Colon (tissue), 2 donors: Measurements from ENCODE around the gene ZSCAN5A.
"Not testable (repeated sequence)": the region's sequence is repeated elsewhere in the genome, so short reads cannot be mapped to it uniquely, and the experiment has no call there.

ENCODE experiments used
- FAIRE-seq: peaks from 2 replicates; lab custom pipeline; 2012; peaks lifted over from hg19 to GRCh38; lab: Jason Lieb, UNC
- donor health status: control.
- donor health status: control.

ZSCAN5A gene

DNA sequence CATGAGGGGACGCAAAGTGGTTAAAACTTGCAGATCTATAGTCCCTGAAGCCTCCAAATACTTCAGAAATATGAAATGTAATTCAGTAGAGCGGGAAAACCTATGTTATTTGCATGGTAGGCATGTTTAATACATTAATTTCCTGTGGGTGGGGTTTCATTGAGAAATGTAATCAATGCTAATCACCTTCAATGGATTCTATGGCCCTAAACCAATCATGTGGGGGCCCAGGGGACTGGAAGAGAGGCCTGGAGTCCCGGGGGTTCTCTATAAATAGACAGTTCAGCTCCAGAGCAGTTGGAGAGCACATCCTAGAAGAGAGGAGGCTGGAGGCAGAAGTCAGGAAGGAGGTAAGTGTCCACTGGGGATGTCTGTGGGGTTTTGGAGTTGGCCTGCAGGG is 112.7 kb downstream of the ZSCAN5A start, which contains the start of gene ZSCAN5C:
Gene ZSCAN5C, plus strand, starts transcription at position 301 of the 400 bp plus-strand sequence. CDS start 3,641 bp downstream, outside the sequence.
- no peak for FAIRE-seq

DNA sequence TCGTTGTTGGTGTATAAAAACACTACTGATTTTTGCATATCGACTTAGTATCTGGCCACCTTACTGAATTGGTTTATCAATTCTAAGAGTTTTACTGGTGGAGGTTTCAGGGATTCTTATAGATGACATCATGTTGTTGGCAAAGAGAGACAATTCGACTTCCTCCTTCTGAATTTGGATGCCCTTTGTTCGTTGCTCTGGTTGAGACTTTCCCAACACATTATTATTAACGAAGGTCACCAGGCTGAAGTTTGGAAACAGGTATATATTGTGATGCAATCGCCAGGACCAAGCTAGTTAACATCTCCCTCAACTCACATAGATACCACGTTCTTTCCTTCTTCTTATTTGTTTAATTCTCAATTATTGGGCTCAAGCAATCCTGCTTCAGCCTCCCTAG is 115.0 kb downstream of the ZSCAN5A start:
- no peak for FAIRE-seq

DNA sequence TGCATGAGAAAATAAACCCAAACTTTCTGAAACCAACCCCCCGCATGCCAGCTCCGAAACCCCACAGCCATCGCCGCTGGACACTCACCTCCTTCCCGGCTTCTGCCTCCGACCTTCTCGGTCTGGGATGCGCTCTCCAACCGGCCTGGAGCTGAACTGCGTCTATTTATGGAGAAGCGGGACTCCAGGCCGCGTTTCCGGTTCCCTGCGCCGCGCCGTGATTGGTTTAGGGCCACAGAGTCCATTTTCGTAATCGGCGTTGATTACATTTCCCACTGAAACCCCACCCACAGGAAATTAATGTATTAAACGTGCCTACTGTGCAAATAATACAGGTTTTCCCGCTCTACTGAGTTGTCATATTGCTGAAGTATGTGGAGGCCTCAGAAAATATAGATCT is 117.0 kb downstream of the ZSCAN5A start, which contains the start of gene ZSCAN5B:
Gene ZSCAN5B, minus strand, starts transcription at position 138 of the 400 bp plus-strand sequence. CDS start 4,731 bp downstream, outside the sequence.
- FAIRE-seq: not testable (repeated sequence)

DNA sequence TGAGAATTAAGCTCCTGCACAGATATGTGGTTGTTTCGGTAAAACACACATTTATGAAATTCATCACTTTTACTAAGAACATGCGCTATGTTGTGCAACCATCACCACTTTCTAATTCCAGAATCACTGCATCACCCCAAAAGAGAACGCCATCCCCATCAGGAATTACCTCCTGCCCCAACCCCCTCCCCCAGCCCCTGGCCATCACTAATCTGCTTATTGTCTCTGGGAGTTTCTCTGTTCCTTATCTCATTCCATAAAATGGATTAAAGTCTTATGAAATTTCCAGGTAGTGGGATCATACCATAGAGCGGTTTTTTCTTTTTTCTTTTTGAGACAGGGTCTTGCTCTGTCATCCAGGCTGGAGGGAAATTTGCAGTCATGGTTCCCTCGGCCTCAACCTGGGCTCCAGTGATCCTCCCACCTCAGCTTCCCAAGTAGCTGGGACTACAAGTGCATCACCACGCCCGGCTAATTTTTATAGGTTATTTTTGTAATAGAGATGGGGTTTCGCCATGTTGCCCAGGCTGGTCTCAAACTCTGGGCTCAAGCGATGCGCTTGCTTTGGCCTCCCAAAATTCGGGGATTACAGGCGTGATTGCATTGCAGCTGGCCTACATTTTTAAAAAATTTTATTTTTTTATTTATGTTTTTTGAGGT is 120.5 kb downstream of the ZSCAN5A start:
- FAIRE-seq: no peak

DNA sequence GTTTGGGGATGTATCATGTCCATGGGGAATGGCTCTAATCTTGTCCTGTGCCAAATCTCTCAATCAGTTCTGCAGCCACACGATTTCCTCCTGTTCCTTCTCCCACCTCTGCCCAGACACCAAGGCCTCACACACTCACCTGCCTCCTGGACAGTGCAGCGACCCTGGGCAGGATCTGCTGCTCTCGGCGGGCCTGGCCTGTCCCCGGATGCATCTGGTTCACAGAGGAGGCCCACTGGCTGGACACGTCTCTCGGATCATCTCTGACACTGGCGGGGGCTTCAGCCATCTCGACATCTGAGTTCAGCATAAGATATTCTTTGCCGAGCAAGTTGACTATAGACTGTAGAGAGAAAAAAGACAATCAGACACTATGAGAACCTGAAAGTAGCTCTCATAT is 122.9 kb downstream of the ZSCAN5A start:
- no peak for FAIRE-seq

DNA sequence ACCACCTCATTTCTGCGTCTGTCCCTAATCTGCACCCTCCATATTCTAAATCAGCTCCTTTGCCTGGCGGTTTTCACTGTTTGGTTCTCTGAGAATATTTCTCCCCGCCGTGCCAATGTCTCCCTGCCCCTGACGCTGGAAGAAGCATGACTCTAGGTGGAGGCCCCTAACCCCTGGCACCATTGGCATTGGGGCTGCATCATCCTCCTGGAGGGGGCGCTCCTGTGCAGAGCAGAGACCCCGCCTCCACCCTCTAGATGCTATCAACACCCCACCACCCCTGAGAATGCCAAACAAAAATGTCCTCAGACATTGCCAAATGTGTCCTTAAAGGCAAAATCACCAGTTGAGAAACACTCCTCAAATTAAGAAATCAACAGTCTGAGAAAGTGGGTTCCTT is 123.5 kb downstream of the ZSCAN5A start:
- no peak for FAIRE-seq

DNA sequence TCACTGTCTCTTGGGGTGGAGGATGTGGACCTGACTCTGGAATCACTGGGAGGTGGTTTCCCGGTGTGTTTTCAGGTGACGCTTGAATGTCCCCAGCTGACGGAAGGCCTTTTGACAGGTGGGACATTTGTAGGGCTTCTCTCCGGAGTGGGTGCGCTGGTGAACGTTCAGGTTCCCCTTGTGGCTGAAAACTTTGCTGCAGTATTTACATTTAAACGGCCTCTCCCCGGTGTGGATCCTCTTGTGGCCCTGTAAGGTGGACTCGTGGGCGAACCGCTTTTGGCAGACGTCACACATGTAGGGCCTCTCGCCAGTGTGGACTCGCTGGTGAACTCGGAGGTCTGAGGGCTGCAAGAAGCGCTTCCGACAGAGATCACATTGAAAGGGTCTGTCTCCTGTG is 124.9 kb downstream of the ZSCAN5A start:
- no peak for FAIRE-seq

DNA sequence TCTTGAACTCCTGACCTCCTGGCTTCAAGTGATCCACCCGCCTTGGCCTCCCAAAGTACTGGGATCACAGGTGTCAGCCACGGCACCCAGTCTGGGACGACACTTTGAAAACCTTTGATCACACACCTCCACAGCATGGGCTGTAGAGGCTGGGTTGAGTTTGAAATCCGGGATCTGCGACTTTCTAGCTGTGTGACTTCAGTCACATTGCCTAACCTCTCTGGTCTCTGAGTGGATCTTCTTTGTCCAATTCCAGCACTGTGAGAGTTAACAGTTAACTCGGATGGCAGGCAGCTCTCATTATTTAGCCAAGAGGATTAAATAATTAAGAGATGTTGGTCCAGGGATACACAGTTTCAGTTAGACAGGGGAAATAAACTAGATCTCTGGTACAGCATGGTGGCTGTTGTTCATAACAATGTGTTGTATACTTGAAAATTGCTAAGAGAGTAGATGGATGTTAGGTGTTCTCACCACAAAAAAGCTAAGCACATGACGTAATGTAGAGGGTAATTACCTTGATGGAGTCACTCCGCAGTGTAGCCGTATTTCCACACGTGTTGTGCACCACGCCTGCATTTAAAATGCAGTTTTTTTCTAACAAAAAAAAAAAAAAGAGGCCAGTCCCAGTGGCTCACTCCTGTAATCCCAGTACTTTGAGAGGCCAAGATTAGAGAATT is 136.9 kb downstream of the ZSCAN5A start:
- no peak for FAIRE-seq

DNA sequence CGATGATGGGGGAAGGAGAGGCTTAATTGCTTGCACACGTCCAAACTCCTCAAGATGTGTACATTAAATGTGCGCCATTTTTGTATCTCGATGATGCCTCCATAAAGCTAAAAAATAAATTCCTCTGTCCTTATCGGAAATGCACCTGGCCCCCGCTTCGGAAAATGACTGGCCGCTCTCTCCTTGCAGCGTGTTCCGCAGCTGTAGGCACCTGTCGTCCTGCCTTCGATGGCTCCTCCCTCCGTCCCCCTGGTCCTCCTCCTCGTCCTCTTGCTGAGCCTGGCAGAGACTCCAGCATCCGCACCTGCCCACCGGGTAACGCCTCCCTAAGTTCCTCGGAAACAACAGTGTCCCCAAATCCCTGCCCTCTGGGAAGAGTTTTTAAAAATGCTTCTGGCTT is 137.8 kb downstream of the ZSCAN5A start:
- FAIRE-seq: no peak

DNA sequence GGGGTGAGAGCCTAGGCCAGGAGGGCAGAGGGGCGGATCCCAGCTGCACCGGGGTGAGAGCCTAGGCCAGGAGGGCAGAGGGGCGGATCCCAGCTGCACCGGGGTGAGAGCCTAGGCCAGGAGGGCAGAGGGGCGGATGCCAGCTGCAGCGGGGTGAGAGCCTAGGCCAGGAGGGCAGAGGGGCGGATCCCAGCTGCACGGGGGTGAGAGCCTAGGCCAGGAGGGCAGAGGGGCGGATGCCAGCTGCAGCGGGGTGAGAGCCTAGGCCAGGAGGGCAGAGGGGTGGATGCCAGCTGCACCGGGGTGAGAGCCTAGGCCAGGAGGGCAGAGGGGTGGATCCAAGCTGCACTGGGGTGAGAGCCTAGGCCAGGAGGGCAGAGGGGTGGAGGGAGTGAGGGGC is 138.3 kb downstream of the ZSCAN5A start:
- FAIRE-seq: not testable (repeated sequence)

DNA sequence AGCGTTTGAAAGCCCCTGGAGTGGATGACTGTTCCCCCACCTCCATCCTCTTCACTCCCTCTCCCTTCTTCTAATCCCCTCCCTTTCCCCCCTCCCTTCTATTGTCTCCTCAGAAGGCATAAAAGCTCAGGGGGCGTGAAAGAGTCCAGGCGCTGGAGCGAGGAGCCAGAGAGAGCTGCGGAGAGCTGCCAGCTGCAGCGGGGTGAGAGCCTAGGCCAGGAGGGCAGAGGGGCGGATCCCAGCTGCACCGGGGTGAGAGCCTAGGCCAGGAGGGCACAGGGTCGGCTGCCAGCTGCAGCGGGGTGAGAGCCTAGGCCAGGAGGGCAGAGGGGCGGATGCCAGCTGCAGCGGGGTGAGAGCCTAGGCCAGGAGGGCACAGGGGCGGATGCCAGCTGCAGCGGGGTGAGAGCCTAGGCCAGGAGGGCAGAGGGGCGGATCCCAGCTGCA is 138.8 kb downstream of the ZSCAN5A start, which contains the start of gene GALP:
Gene GALP, plus strand, starts transcription at position 148 of the 447 bp plus-strand sequence. CDS start 1,101 bp downstream, outside the sequence.
- FAIRE-seq: not testable (repeated sequence)

DNA sequence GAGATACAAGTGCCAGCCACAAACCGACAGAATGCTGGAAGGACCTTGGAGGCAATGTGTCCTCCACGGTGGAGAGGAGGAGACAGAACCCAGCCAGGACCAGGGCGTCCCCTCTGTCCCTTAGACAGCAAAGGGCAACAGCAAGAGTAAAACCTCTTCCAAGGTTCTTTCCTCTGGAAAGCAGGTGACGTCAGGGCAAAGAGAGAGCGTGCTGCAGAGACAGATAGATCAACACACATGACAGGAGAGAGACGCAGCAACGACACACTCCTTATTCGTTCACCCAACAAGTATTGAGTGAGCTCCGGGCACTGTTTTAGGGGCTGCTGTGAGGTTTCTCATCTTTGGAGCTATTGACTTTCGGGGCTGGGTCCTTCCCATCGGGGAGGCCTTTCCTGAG is 140.1 kb downstream of the ZSCAN5A start:
- FAIRE-seq: no peak

DNA sequence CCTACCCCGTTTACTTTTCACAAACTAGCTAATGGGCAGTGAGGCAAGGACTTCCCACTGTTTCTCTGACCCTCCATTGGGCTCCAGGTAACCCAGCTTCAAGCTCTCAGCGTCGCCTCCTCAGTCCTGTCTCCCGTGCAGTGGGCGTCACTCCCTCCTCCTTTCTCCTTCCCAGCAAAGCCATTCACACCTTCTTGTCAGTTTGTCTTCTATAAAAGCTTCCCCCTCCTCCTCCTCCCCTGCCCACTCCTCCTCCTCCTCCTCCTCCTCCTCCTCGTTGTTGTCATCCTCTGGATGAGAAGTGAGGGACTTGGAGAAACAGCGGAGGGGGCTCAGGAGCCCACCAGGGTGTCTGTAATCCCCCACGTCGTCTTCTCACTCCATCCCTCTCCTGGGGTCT is 140.6 kb downstream of the ZSCAN5A start:
- no peak for FAIRE-seq
